C4-2B (cell line): ENCODE measurements around the gene C5AR1.

ENCODE experiments used
- ZFX ChIP-seq: fragments of 450-650 bp; IDR thresholded peaks from 2 replicates; pipeline ENCODE4 v1.6.1; 2017
- TF ChIP-seq, protein P1 (sequence below): fragments of 450-650 bp; conservative IDR thresholded peaks from 2 replicates; pipeline ENCODE4 v1.5.1; 2017; ENCODE audit warnings: mild to moderate bottlenecking

DNA sequence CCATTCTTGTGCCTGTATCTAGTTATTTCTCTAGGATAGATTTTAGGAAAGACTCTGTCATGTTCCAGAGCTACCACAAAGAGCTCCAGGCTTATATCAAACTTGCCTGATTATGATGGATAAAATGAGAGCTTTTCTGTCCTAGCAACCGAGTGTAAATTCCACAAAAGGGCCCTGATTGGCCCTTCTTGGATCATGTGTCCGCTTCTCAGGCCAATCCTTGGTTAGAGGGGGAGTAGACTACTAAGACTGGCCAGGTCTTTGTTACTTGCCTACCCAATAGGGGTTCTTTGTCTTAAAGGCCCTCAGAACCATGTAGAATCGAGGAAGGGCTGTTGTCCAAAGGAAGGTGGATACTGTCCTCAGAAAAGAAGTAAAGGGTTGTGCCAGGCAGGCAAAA, 41.9 kb downstream of the C5AR1 start:
- TF ChIP-seq, protein P1, sequence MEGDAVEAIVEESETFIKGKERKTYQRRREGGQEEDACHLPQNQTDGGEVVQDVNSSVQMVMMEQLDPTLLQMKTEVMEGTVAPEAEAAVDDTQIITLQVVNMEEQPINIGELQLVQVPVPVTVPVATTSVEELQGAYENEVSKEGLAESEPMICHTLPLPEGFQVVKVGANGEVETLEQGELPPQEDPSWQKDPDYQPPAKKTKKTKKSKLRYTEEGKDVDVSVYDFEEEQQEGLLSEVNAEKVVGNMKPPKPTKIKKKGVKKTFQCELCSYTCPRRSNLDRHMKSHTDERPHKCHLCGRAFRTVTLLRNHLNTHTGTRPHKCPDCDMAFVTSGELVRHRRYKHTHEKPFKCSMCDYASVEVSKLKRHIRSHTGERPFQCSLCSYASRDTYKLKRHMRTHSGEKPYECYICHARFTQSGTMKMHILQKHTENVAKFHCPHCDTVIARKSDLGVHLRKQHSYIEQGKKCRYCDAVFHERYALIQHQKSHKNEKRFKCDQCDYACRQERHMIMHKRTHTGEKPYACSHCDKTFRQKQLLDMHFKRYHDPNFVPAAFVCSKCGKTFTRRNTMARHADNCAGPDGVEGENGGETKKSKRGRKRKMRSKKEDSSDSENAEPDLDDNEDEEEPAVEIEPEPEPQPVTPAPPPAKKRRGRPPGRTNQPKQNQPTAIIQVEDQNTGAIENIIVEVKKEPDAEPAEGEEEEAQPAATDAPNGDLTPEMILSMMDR: no peak
- TF ChIP-seq ZFX: no peak
